HG03103 (cell line): ENCODE data around the gene TMA7.
"Not testable (repeated sequence)": the region's sequence is repeated elsewhere in the genome, so short reads cannot be mapped to it uniquely, and the experiment has no call there.

Experiments
- ATAC-seq: cut with Tn5 transposase; IDR thresholded peaks from one replicate; pipeline ENCODE4 v1.9.1; 2021; ENCODE audit warnings: low read depth; ENCODE audit not compliant: unreplicated experiment

Gene TMA7

GRCh38 chr3:48434591-48435222 is 5.3 kb upstream of the TMA7 start:
- ATAC-seq = no peak

GRCh38 chr3:48435223-48435595 is 4.8 kb upstream of the TMA7 start:
- no peak for ATAC-seq

GRCh38 chr3:48435774-48436476 is 4.1 kb upstream of the TMA7 start:
- ATAC-seq = no peak

- no peak for ATAC-seq
Observed at GRCh38 chr3:48436477-48436787, 3.6 kb upstream of the TMA7 start.

GRCh38 chr3:48436855-48437254 is 3.2 kb upstream of the TMA7 start:
- no peak for ATAC-seq

GRCh38 chr3:48437812-48438211 is 2.2 kb upstream of the TMA7 start:
- no peak for ATAC-seq

GRCh38 chr3:48440590-48440958 is 517 bp downstream of the TMA7 start:
- no peak for ATAC-seq

GRCh38 chr3:48441940-48442339 is 1.9 kb downstream of the TMA7 start:
- no peak for ATAC-seq

GRCh38 chr3:48445277-48445882 is 5.3 kb downstream of the TMA7 start:
- no peak for ATAC-seq

- no peak for ATAC-seq
Observed at GRCh38 chr3:48446043-48446424, 6.0 kb downstream of the TMA7 start.

- peak; percentile 75 for ATAC-seq
Observed at GRCh38 chr3:48446425-48447193, 6.6 kb downstream of the TMA7 start, which contains the start of gene ATRIP. Gene ATRIP, plus strand, starts transcription at chr3:48446737. Its CDS starts 109 bp downstream, at chr3:48446846.

GRCh38 chr3:48451270-48451669 is 11.2 kb downstream of the TMA7 start:
- ATAC-seq = no peak

GRCh38 chr3:48456456-48456855 is 16.4 kb downstream of the TMA7 start:
- no peak for ATAC-seq

GRCh38 chr3:48459331-48459730 is 19.3 kb downstream of the TMA7 start:
- no peak for ATAC-seq

GRCh38 chr3:48459773-48460516 is 19.9 kb downstream of the TMA7 start:
- no peak for ATAC-seq

GRCh38 chr3:48460517-48460902 is 20.5 kb downstream of the TMA7 start:
- no peak for ATAC-seq

GRCh38 chr3:48461767-48462166 is 21.7 kb downstream of the TMA7 start:
- not testable (repeated sequence) for ATAC-seq

- no peak for ATAC-seq
Observed at GRCh38 chr3:48463703-48464102, 23.6 kb downstream of the TMA7 start.

GRCh38 chr3:48464713-48465221 is 24.7 kb downstream of the TMA7 start:
- ATAC-seq = no peak

- no peak for ATAC-seq
Observed at GRCh38 chr3:48465237-48465530, 25.1 kb downstream of the TMA7 start.
